ENCODE measurements around the gene RNF183. TPM values are rescaled to one million over a fixed set of nuclear protein-coding genes. Genes with fewer than 3 reads are reported as not detected.
A peak's percentile ranks its signal among the peaks of the same experiment; 100 is the strongest.

Gene RNF183
- total and polyA plus RNA-seq, 9 of the 15 experiments (the other 6 are each of a cell fraction or from before 2014, with no cell fraction given) = 0.04 to 2.0 (median 0.16) TPM; not detected in 5

GRCh38 chr9:113340011-113340699 is 37.0 kb upstream of the RNF183 start, which contains the start of gene WDR31 (continued):
- TF ChIP-seq ZNF655 (CRISPR knock-in tag; IDR thresholded peaks at IDR 0.05) (no peak), TCF7L2 (IDR thresholded peaks at IDR 0.05; ENCODE audit: low read depth, low read length) (no peak), ELK1 (CRISPR knock-in tag; IDR thresholded peaks at IDR 0.05) (no peak), MXD1 (CRISPR knock-in tag; IDR thresholded peaks at IDR 0.05; ENCODE audit: borderline replicate concordance, poor library complexity, severe bottlenecking) (no peak), ZNF12 (CRISPR knock-in tag; IDR thresholded peaks at IDR 0.05) (no peak; the same call in 1 of the 2 replicates), ZNF766 (CRISPR knock-in tag; conservative IDR thresholded peaks at IDR 0.05) (no peak; the same call in 1 of the 2 replicates), L3MBTL2 (IDR thresholded peaks at IDR 0.05) (peak; percentile 80), SRSF3 (IDR thresholded peaks at IDR 0.05; ENCODE audit: insufficient read depth, low read length) (no peak), NR0B1 (IDR thresholded peaks at IDR 0.05; ENCODE audit: partially characterized antibody) (no peak), CCNT2 (IDR thresholded peaks at IDR 0.05; ENCODE audit: borderline replicate concordance, extremely low read depth, insufficient read length, low read depth, low read length) (peak; percentile 66), ZNF398 (CRISPR knock-in tag; IDR thresholded peaks at IDR 0.05) (no peak), SRF (CRISPR knock-in tag; IDR thresholded peaks at IDR 0.05) (peak in 1 of 2 experiments; percentile 45; a peak in 1 of 4 replicates), THRA (IDR thresholded peaks at IDR 0.05) (no peak), ZNF75A (CRISPR knock-in tag; IDR thresholded peaks at IDR 0.05) (no peak), FOXA3 (CRISPR knock-in tag; conservative IDR thresholded peaks at IDR 0.05 in 1 of 2, IDR thresholded peaks at IDR 0.05 in 1 of 2) (no peak), CREB5 (CRISPR knock-in tag; IDR thresholded peaks at IDR 0.05) (no peak), SNRNP70 (optimal IDR thresholded peaks at IDR 0.05; ENCODE audit: low read depth, low read length) (no peak)
